Effector memory CD4-positive, alpha-beta T cell (primary cell): ENCODE data around the gene OR5T2.

ENCODE experiments used
- DNase-seq, 3 donors: peaks; one replicate each; pipeline ENCODE4 v3.0.0-alpha.2; 2020
- H3K27ac ChIP-seq: 2 replicates; pipeline ENCODE4 v1.7.0; 2013; ENCODE audit warnings: mild to moderate bottlenecking, low read length, moderate library complexity; ENCODE audit not compliant: insufficient read depth, poor library complexity, severe bottlenecking
- H3K27me3 ChIP-seq: replicated peaks from 2 replicates; pipeline ENCODE4 v1.7.0; 2013; ENCODE audit warnings: mild to moderate bottlenecking, low read length; ENCODE audit not compliant: insufficient read depth, control insufficient read depth, poor library complexity, severe bottlenecking
- H3K36me3 ChIP-seq: 2 replicates; pipeline ENCODE4 v1.7.0; 2013; ENCODE audit warnings: mild to moderate bottlenecking, low read length, moderate library complexity; ENCODE audit not compliant: control insufficient read depth, insufficient read depth
- H3K4me1 ChIP-seq: 2 replicates; pipeline ENCODE4 v1.7.0; 2013; ENCODE audit warnings: low read length, mild to moderate bottlenecking; ENCODE audit not compliant: control insufficient read depth, insufficient read depth, poor library complexity, severe bottlenecking
- H3K4me3 ChIP-seq: 2 replicates; pipeline ENCODE4 v1.7.0; 2013; ENCODE audit warnings: low read length, low read depth, mild to moderate bottlenecking; ENCODE audit not compliant: insufficient read depth, poor library complexity, severe bottlenecking
- H3K9me3 ChIP-seq: 2 replicates; pipeline ENCODE4 v1.7.0; 2013; ENCODE audit warnings: mild to moderate bottlenecking, low read length, moderate library complexity; ENCODE audit not compliant: control insufficient read depth

OR5T2 gene

DNA sequence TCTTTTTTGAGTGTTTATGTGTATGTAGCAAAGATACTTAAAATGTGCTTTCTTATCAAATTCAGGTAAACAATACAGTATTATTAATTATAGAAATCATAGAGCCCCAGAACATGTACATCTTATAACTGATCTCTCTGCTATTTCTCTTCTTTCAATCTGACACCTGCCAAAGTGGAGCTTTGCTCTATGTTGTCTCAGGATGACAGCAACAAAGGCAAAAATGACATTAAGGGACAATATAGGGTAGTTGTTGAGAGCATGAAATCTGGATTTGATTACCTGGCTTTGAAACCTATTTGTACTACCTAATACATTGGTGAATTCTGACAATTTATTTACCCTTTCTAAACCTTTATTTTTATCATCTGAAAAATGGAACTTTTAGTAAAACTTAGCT is 50.6 kb downstream of the OR5T2 start:
- Histone ChIP-seq H3K36me3 (no peaks in the 10 kb centered on the region), H3K27ac (no peak overlapping the region), H3K4me3 (no peak overlapping the region), H3K4me1 (no peaks in the 10 kb centered on the region), H3K27me3 (no peaks in the 10 kb centered on the region), H3K9me3 (no peaks in the 10 kb centered on the region)
- DNase-seq = no peak
